SW480 (cell line): Measurements from ENCODE around the gene MIPEP.
"Not testable (repeated sequence)": the region's sequence is repeated elsewhere in the genome, so short reads cannot be mapped to it uniquely, and the experiment has no call there.

Source experiments
- DNase-seq: peaks from one replicate; pipeline ENCODE4 v3.0.0-alpha.2; 2016; ENCODE audit warnings: low spot score

MIPEP gene

GRCh38 chr13:23749288-23749873, 139.8 kb downstream of the MIPEP start:
- DNase-seq: no peak

- DNase-seq: no peak
Observed at GRCh38 chr13:23748109-23748990, 140.8 kb downstream of the MIPEP start.

GRCh38 chr13:23746141-23746540, 143.1 kb downstream of the MIPEP start:
- DNase-seq: not testable (repeated sequence)

GRCh38 chr13:23744315-23744714, 144.9 kb downstream of the MIPEP start:
- peak; percentile 13 for DNase-seq

- peak; percentile 75 for DNase-seq
Observed at GRCh38 chr13:23743278-23744076, 145.7 kb downstream of the MIPEP start.

GRCh38 chr13:23741879-23742510, 147.2 kb downstream of the MIPEP start:
- DNase-seq: no peak

- no peak for DNase-seq
Observed at GRCh38 chr13:23740002-23740401, 149.2 kb downstream of the MIPEP start.

GRCh38 chr13:23739596-23739995, 149.6 kb downstream of the MIPEP start:
- no peak for DNase-seq

GRCh38 chr13:23736541-23736940, 152.7 kb downstream of the MIPEP start:
- DNase-seq: no peak

- peak; percentile 53 for DNase-seq
Observed at GRCh38 chr13:23735329-23735728, 153.9 kb downstream of the MIPEP start.

- no peak for DNase-seq
Observed at GRCh38 chr13:23731709-23732108, 157.5 kb downstream of the MIPEP start.

GRCh38 chr13:23730251-23730650, 158.9 kb downstream of the MIPEP start:
- no peak for DNase-seq

- no peak for DNase-seq
Observed at GRCh38 chr13:23729531-23729930, 159.7 kb downstream of the MIPEP start.

- DNase-seq: no peak
Observed at GRCh38 chr13:23728807-23729206, 160.4 kb downstream of the MIPEP start.

GRCh38 chr13:23725922-23726321, 163.3 kb downstream of the MIPEP start:
- DNase-seq: no peak

- DNase-seq: no peak
Observed at GRCh38 chr13:23724196-23724970, 164.8 kb downstream of the MIPEP start.

- no peak for DNase-seq
Observed at GRCh38 chr13:23723471-23723870, 165.7 kb downstream of the MIPEP start.

- DNase-seq: no peak
Observed at GRCh38 chr13:23722726-23723453, 166.3 kb downstream of the MIPEP start.

- peak; percentile 76 for DNase-seq
Observed at GRCh38 chr13:23718996-23719395, 170.2 kb downstream of the MIPEP start.

- DNase-seq: no peak
Observed at GRCh38 chr13:23716401-23716800, 172.8 kb downstream of the MIPEP start.

- DNase-seq: peak; percentile 22
Observed at GRCh38 chr13:23715762-23716235, 173.4 kb downstream of the MIPEP start.
